ENCODE measurements around the gene FRS2. TPM values are rescaled to one million over a fixed set of nuclear protein-coding genes. Genes with fewer than 3 reads are reported as not detected.
A peak's percentile ranks its signal among the peaks of the same experiment; 100 is the strongest.

The FRS2 gene
- total RNA-seq, 4 donors from 2014 or later: 52.0 to 79.0 (median 61.0) TPM

DNA sequence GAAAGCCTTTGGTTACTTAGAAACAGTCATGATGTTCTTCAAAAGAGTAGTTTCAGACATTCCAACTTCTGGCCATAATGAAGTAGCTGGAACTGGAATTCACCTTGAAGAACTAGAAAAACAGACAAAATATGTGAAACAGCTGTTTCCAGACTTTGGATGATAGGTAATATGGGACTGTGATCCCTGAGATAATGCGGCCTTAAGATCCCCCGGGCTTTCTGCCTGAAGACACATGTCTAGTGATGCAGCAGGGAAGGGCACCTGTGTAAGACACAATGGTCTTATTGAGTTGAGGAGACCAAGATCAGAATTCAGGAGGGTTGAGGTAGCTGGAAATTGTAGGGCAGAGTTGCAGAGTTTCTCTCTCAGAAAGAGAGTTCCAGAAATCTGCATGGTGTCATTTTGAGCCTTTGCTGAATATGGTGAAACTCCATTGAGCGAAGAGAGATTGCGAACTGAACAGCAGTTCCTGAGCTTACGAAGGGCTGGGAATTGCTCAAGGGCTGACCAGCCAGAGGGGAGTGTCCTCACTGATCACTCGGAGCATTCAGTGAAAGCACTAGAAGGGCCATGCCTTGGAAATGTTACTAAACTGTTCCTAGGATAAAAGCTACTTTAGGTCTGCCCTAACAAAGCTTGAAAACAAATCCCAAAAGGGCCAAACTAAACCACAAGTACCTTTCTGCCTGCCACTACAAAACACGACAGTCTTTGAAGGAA lies 41.7 kb upstream of the FRS2 start:
- TF ChIP-seq, protein P1, sequence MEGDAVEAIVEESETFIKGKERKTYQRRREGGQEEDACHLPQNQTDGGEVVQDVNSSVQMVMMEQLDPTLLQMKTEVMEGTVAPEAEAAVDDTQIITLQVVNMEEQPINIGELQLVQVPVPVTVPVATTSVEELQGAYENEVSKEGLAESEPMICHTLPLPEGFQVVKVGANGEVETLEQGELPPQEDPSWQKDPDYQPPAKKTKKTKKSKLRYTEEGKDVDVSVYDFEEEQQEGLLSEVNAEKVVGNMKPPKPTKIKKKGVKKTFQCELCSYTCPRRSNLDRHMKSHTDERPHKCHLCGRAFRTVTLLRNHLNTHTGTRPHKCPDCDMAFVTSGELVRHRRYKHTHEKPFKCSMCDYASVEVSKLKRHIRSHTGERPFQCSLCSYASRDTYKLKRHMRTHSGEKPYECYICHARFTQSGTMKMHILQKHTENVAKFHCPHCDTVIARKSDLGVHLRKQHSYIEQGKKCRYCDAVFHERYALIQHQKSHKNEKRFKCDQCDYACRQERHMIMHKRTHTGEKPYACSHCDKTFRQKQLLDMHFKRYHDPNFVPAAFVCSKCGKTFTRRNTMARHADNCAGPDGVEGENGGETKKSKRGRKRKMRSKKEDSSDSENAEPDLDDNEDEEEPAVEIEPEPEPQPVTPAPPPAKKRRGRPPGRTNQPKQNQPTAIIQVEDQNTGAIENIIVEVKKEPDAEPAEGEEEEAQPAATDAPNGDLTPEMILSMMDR (IDR thresholded peaks at IDR 0.05): no peak
- no peak for TF ChIP-seq POLR2A (IDR thresholded peaks at IDR 0.05)
- no peaks in the 10 kb centered on the region for H3K27me3 ChIP-seq
- DNase-seq: no peak
- peaks cover 11 to 25% of the 10 kb centered on the region in 2 donors for H3K4me1 ChIP-seq
- intact Hi-C loops (cut with DNase I): no loop called here
- H3K4me3 ChIP-seq (replicated peaks in 1 of 3): no peak overlapping the region
- 73 to 88% methylated on average over 7 of the region's 7 CpGs for WGBS, 2 donors
- no peaks in the 10 kb centered on the region for H3K36me3 ChIP-seq
- H3K9me3 ChIP-seq: no peaks in the 10 kb centered on the region
- H3K27ac ChIP-seq: no peak overlapping the region

DNA sequence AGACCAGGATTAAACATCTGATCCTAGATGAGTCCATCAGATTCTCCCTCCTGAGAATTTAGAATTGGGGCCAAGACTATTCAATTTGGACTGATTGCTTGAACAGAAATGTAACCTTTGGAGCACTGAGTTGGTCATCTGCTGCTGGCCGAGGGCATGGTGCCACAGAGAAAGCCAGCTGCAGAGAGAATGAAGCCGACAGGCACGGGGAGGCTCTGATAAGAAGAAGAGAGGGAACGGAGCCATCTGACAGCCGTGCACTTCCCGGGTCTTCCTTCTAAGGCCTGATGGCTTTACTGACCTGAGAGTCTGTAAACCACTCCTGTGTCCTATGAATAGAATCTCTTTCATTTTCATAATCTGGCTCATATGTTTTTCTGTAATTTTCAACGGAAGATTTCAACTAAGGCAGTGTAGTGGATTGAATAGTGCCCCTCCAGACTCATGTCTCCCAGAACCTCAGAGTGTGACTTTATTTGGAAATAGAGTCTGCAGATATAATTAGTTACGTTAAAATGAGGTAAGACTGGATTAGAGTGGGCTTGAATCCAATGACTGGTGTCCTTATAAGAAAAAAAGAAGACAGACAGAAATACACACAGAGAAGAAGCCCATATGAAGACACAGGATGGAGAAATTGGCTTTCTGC lies 39.1 kb upstream of the FRS2 start:
- no peaks in the 10 kb centered on the region for H3K9me3 ChIP-seq
- H3K36me3 ChIP-seq: no peaks in the 10 kb centered on the region
- DNase-seq: no peak
- H3K27me3 ChIP-seq: no peaks in the 10 kb centered on the region
- peak overlapping the region in 2 of 3 donors; percentile 67 to 80 for H3K27ac ChIP-seq
- TF ChIP-seq, protein P1 (IDR thresholded peaks at IDR 0.05): no peak
- no peak for TF ChIP-seq POLR2A (IDR thresholded peaks at IDR 0.05)
- intact Hi-C loops (cut with DNase I): no loop called here
- no peak overlapping the region for H3K4me3 ChIP-seq (replicated peaks in 1 of 3)
- H3K4me1 ChIP-seq: peaks cover 17 to 48% of the 10 kb centered on the region in 2 donors
- 87 to 94% methylated on average over 8 of the region's 8 CpGs for WGBS, 2 donors

DNA sequence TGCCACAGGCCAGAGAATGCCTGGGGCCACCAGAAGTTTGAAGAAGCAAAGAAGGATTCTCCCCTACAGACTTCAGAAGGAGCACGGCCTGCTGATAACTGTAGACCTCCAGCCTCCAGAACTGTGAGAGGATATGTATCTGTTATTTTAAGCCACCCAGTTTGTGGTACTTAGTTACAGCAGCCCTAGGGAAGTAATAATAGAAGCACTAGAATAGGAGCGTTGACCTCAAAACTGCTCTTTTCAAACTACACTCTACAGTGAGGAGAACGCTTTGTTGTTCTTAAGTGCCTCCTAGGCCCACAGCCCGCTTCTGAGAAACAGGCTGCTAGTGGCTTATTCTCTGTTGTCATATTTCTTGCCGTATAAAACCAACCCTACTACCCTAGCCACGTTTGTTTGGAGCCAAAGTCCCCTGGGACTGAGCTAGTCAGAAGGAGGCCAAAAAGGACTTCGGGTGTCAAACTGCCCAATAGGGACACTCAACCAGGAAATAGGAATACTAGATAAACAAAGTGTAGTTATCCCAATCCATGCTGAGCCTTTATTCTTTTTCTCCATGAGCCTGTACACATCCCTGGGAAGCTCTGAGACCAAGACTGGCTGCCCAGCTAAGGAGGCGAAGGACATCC lies 38.5 kb upstream of the FRS2 start:
- peak overlapping the region in 2 of 3 donors; percentile 67 to 80 for H3K27ac ChIP-seq
- intact Hi-C loops (cut with DNase I): no loop called here
- H3K4me1 ChIP-seq: peaks cover 18 to 50% of the 10 kb centered on the region in 2 donors
- H3K4me3 ChIP-seq (replicated peaks in 1 of 3): no peak overlapping the region
- peak; percentile 23 to 31 for DNase-seq
- no peaks in the 10 kb centered on the region for H3K36me3 ChIP-seq
- WGBS, 2 donors: 37 to 55% methylated on average over 8 of the region's 8 CpGs
- no peaks in the 10 kb centered on the region for H3K9me3 ChIP-seq
- no peaks in the 10 kb centered on the region for H3K27me3 ChIP-seq
- no peak for TF ChIP-seq POLR2A (IDR thresholded peaks at IDR 0.05)
- TF ChIP-seq, protein P1 (IDR thresholded peaks at IDR 0.05): no peak

DNA sequence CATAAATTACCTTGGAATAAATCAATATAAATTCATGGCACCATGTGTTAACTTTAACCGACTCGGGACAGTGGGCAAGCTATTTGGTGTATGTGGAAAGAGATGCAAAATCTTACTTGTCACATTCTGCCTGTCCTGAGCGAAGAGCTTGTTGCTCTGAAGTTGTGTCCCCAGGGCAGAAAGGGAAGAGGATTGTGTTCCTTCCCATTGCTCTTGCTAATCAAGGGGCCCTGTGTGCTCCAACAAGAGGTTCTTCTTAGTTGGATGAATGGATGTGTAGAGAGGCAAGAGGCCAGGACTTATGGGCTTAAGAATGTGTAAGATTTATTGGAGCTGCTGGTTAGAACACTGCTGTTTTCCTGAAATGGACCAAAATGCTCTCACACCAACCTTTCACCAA lies 36.5 kb upstream of the FRS2 start:
- Histone ChIP-seq H3K9me3 (no peaks in the 10 kb centered on the region), H3K27ac (peak overlapping the region in 1 of 3 donors; percentile 37), H3K27me3 (no peaks in the 10 kb centered on the region), H3K4me1 (peaks cover 18 to 50% of the 10 kb centered on the region in 2 donors), H3K4me3 (replicated peaks in 1 of 3) (no peak overlapping the region), H3K36me3 (no peaks in the 10 kb centered on the region)
- DNase-seq: no peak
- TF ChIP-seq, protein P1 (IDR thresholded peaks at IDR 0.05): no peak
- TF ChIP-seq POLR2A (IDR thresholded peaks at IDR 0.05): no peak
- 52 to 63% methylated on average over 3 of the region's 3 CpGs for WGBS, 2 donors
- intact Hi-C loops (cut with DNase I): no loop called here
